OCI-LY1 (cell line): Measurements from ENCODE around the gene NATD1.

Source experiments
- H2AFZ ChIP-seq: fragments of 200-600 bp; sonication (generic), shearing (Covaris generic); 2 replicates; pipeline ENCODE4 v1.6.0; 2014; ENCODE audit warnings: antibody characterized with exemption, mild to moderate bottlenecking, low read length
- H3F3A ChIP-seq: fragments of 200-600 bp; sonication (generic), shearing (Covaris generic); 2 replicates; pipeline ENCODE4 v1.6.0; 2014; ENCODE audit warnings: mild to moderate bottlenecking, antibody characterized with exemption, low read length, moderate library complexity; ENCODE audit not compliant: insufficient read depth
- H3K27ac ChIP-seq: fragments of 200-600 bp; sonication (generic); 2 replicates; pipeline ENCODE4 v1.5.1; 2014; ENCODE audit warnings: low read length, mixed run types, mild to moderate bottlenecking, low read depth; ENCODE audit not compliant: poor library complexity, severe bottlenecking
- H3K27me3 ChIP-seq: fragments of 200-600 bp; sonication (generic); 2 replicates; pipeline ENCODE4 v1.6.0; 2014; ENCODE audit warnings: antibody characterized with exemption, mild to moderate bottlenecking, low read length, moderate library complexity; ENCODE audit not compliant: insufficient read depth
- H3K36me3 ChIP-seq: fragments of 200-600 bp; sonication (generic); 2 replicates; pipeline ENCODE4 v1.6.1; 2014; ENCODE audit warnings: mild to moderate bottlenecking, antibody characterized with exemption, low read length, moderate library complexity, mixed read lengths; ENCODE audit not compliant: insufficient read depth
- H3K4me1 ChIP-seq: fragments of 200-600 bp; sonication (generic); 2 replicates; pipeline ENCODE4 v1.5.1; 2014; ENCODE audit warnings: mild to moderate bottlenecking, low read length, moderate library complexity; ENCODE audit not compliant: insufficient read depth, severe bottlenecking
- H3K4me2 ChIP-seq: fragments of 200-600 bp; sonication (generic), shearing (Covaris generic); 2 replicates; pipeline ENCODE4 v1.6.1; 2014; ENCODE audit warnings: low read length
- H3K4me3 ChIP-seq: fragments of 200-600 bp; sonication (generic); 2 replicates; pipeline ENCODE4 v1.5.1; 2014; ENCODE audit warnings: low read length, low read depth, mild to moderate bottlenecking, mixed read lengths; ENCODE audit not compliant: poor library complexity, severe bottlenecking
- H3K79me2 ChIP-seq: fragments of 200-600 bp; shearing (Covaris generic); 2 replicates; pipeline ENCODE4 v1.6.1; 2016; ENCODE audit warnings: mixed run types, low read length, mixed read lengths; ENCODE audit not compliant: insufficient read depth
- H3K9ac ChIP-seq: fragments of 200-600 bp; sonication (generic), shearing (Covaris generic); 2 replicates; pipeline ENCODE4 v1.6.1; 2014; ENCODE audit warnings: mild to moderate bottlenecking, low read length, mixed read lengths
- H3K9me2 ChIP-seq: fragments of 200-600 bp; sonication (generic), shearing (Covaris generic); 2 replicates; pipeline ENCODE4 v1.6.1; 2014; ENCODE audit warnings: low read depth, mild to moderate bottlenecking, low read length, mixed read lengths
- H3K9me3 ChIP-seq: fragments of 200-600 bp; shearing (Covaris generic); 2 replicates; pipeline ENCODE4 v1.6.1; 2014; ENCODE audit warnings: low read length, mixed read lengths
- H4K20me1 ChIP-seq: fragments of 200-600 bp; sonication (generic), shearing (Covaris generic); 2 replicates; pipeline ENCODE4 v1.6.0; 2016; ENCODE audit warnings: mild to moderate bottlenecking, low read length; ENCODE audit not compliant: insufficient read depth
- EZH2 ChIP-seq: fragments of 200-600 bp; sonication (generic), shearing (Covaris generic); IDR thresholded peaks from 2 replicates; pipeline ENCODE4 v1.8.0; 2017; ENCODE audit warnings: borderline replicate concordance, mixed run types, mild to moderate bottlenecking, antibody characterized with exemption, low read length, moderate library complexity, mixed read lengths
- TF ChIP-seq, protein P1 (sequence below): fragments of 200-600 bp; sonication (generic), shearing (Covaris generic); IDR thresholded peaks from 2 replicates; pipeline ENCODE4 v1.5.1; 2017; ENCODE audit warnings: mild to moderate bottlenecking, antibody characterized with exemption, low read length, moderate library complexity, mixed read lengths

NATD1 gene

DNA sequence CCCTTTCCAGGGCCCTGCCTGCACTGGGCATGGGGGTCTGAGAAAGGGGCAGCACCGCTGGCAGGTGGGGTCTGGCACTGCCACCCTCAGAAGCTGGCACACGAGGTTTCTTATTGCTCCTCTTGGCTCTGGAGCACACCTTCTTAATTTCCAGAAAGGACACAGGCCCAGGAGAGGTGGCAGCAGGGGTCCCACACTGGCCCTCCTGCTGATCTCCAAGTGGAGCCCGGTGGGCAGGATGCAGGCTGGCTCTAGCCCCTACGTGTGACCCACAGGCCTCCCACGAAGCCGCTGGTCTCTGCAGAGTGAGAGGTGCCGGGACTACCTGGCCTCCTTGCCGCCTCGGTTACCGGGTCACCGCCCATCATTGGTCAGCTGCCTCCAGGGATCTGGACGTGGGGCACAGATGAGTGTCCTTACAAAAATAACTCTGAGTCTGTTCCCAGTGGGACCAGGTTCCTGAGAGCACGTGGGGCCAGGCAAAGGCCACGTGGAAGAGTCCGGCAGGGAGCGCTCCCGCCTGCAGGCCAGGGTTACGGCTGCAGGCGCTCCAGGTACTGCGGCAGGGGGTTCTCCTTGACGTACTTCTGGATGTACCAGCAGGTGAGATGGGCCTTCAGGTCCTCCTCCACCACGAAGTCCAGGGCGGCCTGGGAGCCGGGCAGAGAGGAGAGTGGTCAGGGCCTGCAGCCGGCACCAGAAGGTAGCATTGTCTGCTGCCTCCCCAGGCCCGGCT, 10.3 kb downstream of the NATD1 start:
- Histone ChIP-seq H3K4me3 (no peak overlapping the region), H3K9ac (no peak overlapping the region), H3K9me2 (no peaks in the 10 kb centered on the region), H3K27ac (no peak overlapping the region), H3K27me3 (no peaks in the 10 kb centered on the region; the same call in 1 of the 2 replicates), H3K36me3 (no peaks in the 10 kb centered on the region), H3F3A (no peaks in the 10 kb centered on the region), H4K20me1 (no peaks in the 10 kb centered on the region), H3K79me2 (no peaks in the 10 kb centered on the region), H3K4me2 (no peak overlapping the region), H3K9me3 (no peaks in the 10 kb centered on the region), H3K4me1 (no peaks in the 10 kb centered on the region), H2AFZ (no peak overlapping the region)
- no peak for TF ChIP-seq EZH2
- TF ChIP-seq, protein P1, sequence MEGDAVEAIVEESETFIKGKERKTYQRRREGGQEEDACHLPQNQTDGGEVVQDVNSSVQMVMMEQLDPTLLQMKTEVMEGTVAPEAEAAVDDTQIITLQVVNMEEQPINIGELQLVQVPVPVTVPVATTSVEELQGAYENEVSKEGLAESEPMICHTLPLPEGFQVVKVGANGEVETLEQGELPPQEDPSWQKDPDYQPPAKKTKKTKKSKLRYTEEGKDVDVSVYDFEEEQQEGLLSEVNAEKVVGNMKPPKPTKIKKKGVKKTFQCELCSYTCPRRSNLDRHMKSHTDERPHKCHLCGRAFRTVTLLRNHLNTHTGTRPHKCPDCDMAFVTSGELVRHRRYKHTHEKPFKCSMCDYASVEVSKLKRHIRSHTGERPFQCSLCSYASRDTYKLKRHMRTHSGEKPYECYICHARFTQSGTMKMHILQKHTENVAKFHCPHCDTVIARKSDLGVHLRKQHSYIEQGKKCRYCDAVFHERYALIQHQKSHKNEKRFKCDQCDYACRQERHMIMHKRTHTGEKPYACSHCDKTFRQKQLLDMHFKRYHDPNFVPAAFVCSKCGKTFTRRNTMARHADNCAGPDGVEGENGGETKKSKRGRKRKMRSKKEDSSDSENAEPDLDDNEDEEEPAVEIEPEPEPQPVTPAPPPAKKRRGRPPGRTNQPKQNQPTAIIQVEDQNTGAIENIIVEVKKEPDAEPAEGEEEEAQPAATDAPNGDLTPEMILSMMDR: no peak

DNA sequence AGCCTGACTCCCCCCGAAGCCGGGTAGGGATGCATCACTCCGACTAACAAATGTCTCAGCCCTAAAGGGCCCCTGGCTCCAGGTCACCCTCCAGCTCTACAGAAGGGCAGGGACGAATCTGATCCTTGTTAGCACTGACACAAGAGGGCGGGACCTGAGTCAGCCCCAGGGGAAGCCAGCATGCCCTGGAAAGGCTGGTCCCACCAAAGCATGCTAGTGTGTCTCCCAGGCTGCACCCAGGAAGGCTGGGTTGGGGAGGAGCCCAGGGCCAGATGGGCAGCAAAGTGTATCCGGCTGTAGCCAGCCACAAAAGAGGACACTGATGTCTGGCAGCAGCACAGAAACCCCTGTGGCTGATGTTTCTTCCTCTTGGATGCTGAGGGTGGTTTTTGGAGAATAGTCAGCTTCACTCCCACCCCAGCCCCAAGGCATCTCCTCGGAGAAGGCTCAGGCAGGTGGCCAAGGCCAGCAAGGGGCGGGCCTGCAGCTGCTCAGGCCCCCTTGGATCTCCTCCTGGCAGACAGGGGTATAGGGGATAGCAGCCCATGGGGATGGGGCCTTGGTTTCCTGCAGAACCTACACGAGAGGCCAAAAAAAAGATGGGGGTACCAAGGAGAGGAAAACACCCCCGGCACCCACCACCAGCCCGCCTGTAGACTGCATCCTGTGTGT, 11.0 kb downstream of the NATD1 start:
- Histone ChIP-seq H3F3A (no peaks in the 10 kb centered on the region), H3K27ac (no peak overlapping the region), H3K9ac (no peak overlapping the region), H3K4me1 (no peaks in the 10 kb centered on the region), H3K9me3 (no peaks in the 10 kb centered on the region), H3K9me2 (no peaks in the 10 kb centered on the region), H4K20me1 (no peaks in the 10 kb centered on the region), H3K27me3 (no peaks in the 10 kb centered on the region; the same call in 1 of the 2 replicates), H2AFZ (no peak overlapping the region), H3K36me3 (no peaks in the 10 kb centered on the region), H3K4me2 (no peak overlapping the region), H3K4me3 (no peak overlapping the region), H3K79me2 (no peaks in the 10 kb centered on the region)
- TF ChIP-seq EZH2: no peak
- TF ChIP-seq, protein P1: no peak

DNA sequence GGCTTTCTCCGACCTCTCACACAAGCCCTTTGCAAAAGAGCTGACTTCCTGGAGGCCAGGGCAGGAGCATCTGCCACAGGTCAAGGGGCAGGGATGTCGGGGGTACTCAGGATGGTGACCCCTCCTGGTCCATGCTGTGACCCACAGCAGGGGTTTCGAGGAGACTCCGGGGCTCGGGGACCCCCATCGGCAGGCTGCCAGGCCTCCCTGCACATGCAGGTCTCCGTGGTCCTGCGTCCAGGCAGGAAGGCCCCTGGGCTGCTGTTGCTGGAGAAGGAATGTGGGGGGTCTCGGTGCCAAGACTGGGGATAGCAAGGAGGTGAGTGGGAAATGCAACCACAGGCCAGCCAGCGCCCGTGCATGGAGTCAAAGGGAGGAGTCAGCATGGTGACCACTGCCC, 11.6 kb downstream of the NATD1 start:
- Histone ChIP-seq H3K36me3 (no peaks in the 10 kb centered on the region), H3K9ac (no peak overlapping the region), H3K4me3 (no peak overlapping the region), H4K20me1 (no peaks in the 10 kb centered on the region), H3F3A (no peaks in the 10 kb centered on the region), H3K79me2 (no peaks in the 10 kb centered on the region), H3K4me2 (no peak overlapping the region), H3K9me3 (no peaks in the 10 kb centered on the region), H3K27ac (no peak overlapping the region), H3K9me2 (no peaks in the 10 kb centered on the region), H2AFZ (no peak overlapping the region), H3K4me1 (no peaks in the 10 kb centered on the region), H3K27me3 (no peaks in the 10 kb centered on the region; the same call in 1 of the 2 replicates)
- no peak for TF ChIP-seq EZH2
- TF ChIP-seq, protein P1: no peak
